Endothelial cell of umbilical vein (primary cell): ENCODE results near the gene AGMO. TPM values are rescaled to one million over a fixed set of nuclear protein-coding genes. Genes with fewer than 3 reads are reported as not detected.

Experiments
- BruUV-seq: library from RNA; stranded (reverse); fragments of 400-500 nt; replicated peaks from 2 replicates; lab custom pipeline; 2021; lab: Mats Ljungman, UMichigan
- CTCF ChIA-PET: fragments of 300-600, 350-600 bp; sonication (Branson Sonifier 250); formaldehyde crosslinking; loops from one replicate; lab custom pipeline; 2021; ENCODE audit warnings: antibody characterized with exemption, inconsistent platforms; lab: Charles Lee
- POLR2A ChIA-PET: fragments of 300-600, 350-600 bp; sonication (Branson Sonifier 250); formaldehyde crosslinking; loops from one replicate; lab custom pipeline; 2021; ENCODE audit warnings: antibody characterized with exemption, inconsistent platforms; lab: Charles Lee
- DNase-seq: peaks from one replicate; pipeline ENCODE4 v3.0.0-alpha.2; 2011; ENCODE audit warnings: low read depth, low spot score
- FAIRE-seq: peaks from 2 replicates; lab custom pipeline; 2011; peaks lifted over from hg19 to GRCh38; lab: Jason Lieb, UNC
- H2AFZ ChIP-seq: 2 replicates; pipeline ENCODE4 v1.6.0; 2012; ENCODE audit warnings: low read depth, low read length, control low read depth, inconsistent platforms
- H3K27ac ChIP-seq: 2 replicates; pipeline ENCODE4 v1.5.1; 2011; ENCODE audit warnings: low read depth, mild to moderate bottlenecking, control low read depth, low read length, moderate library complexity; ENCODE audit not compliant: insufficient read depth
- H3K27me3 ChIP-seq, 2 experiments: 2 replicates each; pipeline versions ENCODE4 v1.6.0 to v1.6.1; 2011; ENCODE audit warnings: low read length in 2 of 2, mixed read lengths in 1 of 2; ENCODE audit not compliant: control insufficient read depth in 2 of 2, insufficient read depth in 2 of 2
- H3K36me3 ChIP-seq, 2 experiments: 2 replicates in 1 of 2; 3 replicates in 1 of 2; pipeline ENCODE4 v1.5.1; 2011; ENCODE audit warnings: low read length in 2 of 2, mild to moderate bottlenecking in 1 of 2, moderate library complexity in 1 of 2; ENCODE audit not compliant: control insufficient read depth in 2 of 2, insufficient read depth in 2 of 2; ENCODE audit errors: extremely low read depth in 1 of 2
- H3K4me1 ChIP-seq: 3 replicates; pipeline ENCODE4 v1.5.1; 2011; ENCODE audit warnings: mild to moderate bottlenecking, low read length; ENCODE audit not compliant: control insufficient read depth, insufficient read depth; ENCODE audit errors: extremely low read depth
- H3K4me2 ChIP-seq: 2 replicates; pipeline ENCODE4 v1.6.1; 2011; ENCODE audit warnings: low read length, control low read depth, mixed read lengths; ENCODE audit not compliant: insufficient read depth
- H3K4me3 ChIP-seq, 3 experiments: fragments of 200-600 bp in 1 of 3; sonication (generic), shearing (Covaris generic) in 1 of 3; replicated peaks in 1 of 3; 2 replicates each; pipeline ENCODE4 v1.5.1; 2011 to 2016; ENCODE audit warnings: control low read depth in 3 of 3, low read length in 3 of 3, mild to moderate bottlenecking in 2 of 3, inconsistent platforms in 1 of 3, low read depth in 1 of 3, moderate library complexity in 1 of 3; ENCODE audit not compliant: insufficient read depth in 1 of 3
- H3K79me2 ChIP-seq: 2 replicates; pipeline ENCODE4 v1.6.0; 2012; ENCODE audit warnings: low read length, inconsistent platforms; ENCODE audit not compliant: control insufficient read depth, insufficient read depth
- H3K9ac ChIP-seq: replicated peaks from 2 replicates; pipeline ENCODE3; 2011; ENCODE audit warnings: low read length, control low read depth; ENCODE audit not compliant: insufficient read depth; ENCODE audit errors: extremely low read depth
- H3K9me1 ChIP-seq: replicated peaks from 3 replicates; pipeline ENCODE4 v1.6.0; 2011; ENCODE audit warnings: mild to moderate bottlenecking, low read length; ENCODE audit not compliant: control insufficient read depth, insufficient read depth; ENCODE audit errors: extremely low read depth
- H3K9me3 ChIP-seq: replicated peaks from 2 replicates; pipeline ENCODE4 v1.5.1; 2012; ENCODE audit warnings: low read length, inconsistent platforms; ENCODE audit not compliant: control insufficient read depth, insufficient read depth
- H4K20me1 ChIP-seq: replicated peaks from 2 replicates; pipeline ENCODE3; 2011; ENCODE audit warnings: mild to moderate bottlenecking, low read length; ENCODE audit not compliant: control insufficient read depth, insufficient read depth; ENCODE audit errors: extremely low read depth
- EZH2 ChIP-seq: IDR thresholded peaks from 2 replicates; pipeline ENCODE4 v1.6.1; 2012; ENCODE audit warnings: borderline replicate concordance, low read depth, mild to moderate bottlenecking, moderate library complexity, low read length, inconsistent platforms; ENCODE audit not compliant: severe bottlenecking
- FOS ChIP-seq: IDR thresholded peaks from 2 replicates; pipeline ENCODE4 v1.6.1; 2011; ENCODE audit warnings: mild to moderate bottlenecking, low read length, moderate library complexity, borderline replicate concordance; ENCODE audit not compliant: insufficient read depth
- GATA2 ChIP-seq: IDR thresholded peaks from 2 replicates; pipeline ENCODE4 v1.7.0; 2011; ENCODE audit warnings: low read depth, mild to moderate bottlenecking, moderate library complexity, mixed read lengths, low read length; ENCODE audit not compliant: insufficient read length, insufficient read depth
- JUN ChIP-seq: IDR thresholded peaks from 2 replicates; pipeline ENCODE4 v1.6.1; 2011; ENCODE audit warnings: borderline replicate concordance, low read depth; ENCODE audit not compliant: insufficient read length, insufficient read depth
- MYC ChIP-seq: IDR thresholded peaks from one replicate; pipeline ENCODE4 v1.6.1; 2011; ENCODE audit warnings: mild to moderate bottlenecking, low read depth, low read length
- POLR2AphosphoS5 ChIP-seq: IDR thresholded peaks from 2 replicates; pipeline ENCODE4 v1.6.1; 2012; ENCODE audit warnings: low read depth, mild to moderate bottlenecking, control low read depth, low read length, moderate library complexity; ENCODE audit not compliant: insufficient read depth
- dilution Hi-C: fragments of 300-500 bp; cut with MboI; formaldehyde crosslinking; loops from one replicate; pipeline ENCODE4 v1.15.0; 2019; ENCODE audit warnings: low sequenced_read_pairs; ENCODE audit not compliant: extremely low pct_ligation_motif_present
- intact Hi-C: fragments of 100-400 bp; cut with micrococcal nuclease; formaldehyde crosslinking; loops from one replicate; pipeline ENCODE4 v1.10.0; 2022
- polyA plus RNA-seq, 4 experiments: library from polyadenylated mRNA; depleted of rRNA in 3 of 4; stranded (reverse) in 3 of 4; unstranded in 1 of 4; fragments of >200 nt; gene quantifications; 2 replicates each; pipeline versions ENCODE4 v1.2.1 to v1.2.3, GENCODE V29; 2011 to 2012; ENCODE audit warnings: missing spikeins in 1 of 4
- total RNA-seq: library from RNA; stranded (reverse); gene quantifications from 2 replicates; pipeline ENCODE4 v1.2.3, GENCODE V29; 2021
- TF ChIP-seq, protein P1 (sequence below): IDR thresholded peaks from 2 replicates; pipeline ENCODE4 v1.6.1; 2011; ENCODE audit not compliant: insufficient read depth, insufficient read length
- TF ChIP-seq, protein P2 (sequence below), 2 donors: IDR thresholded peaks; 1 replicate in 1 of 2; 2 replicates in 1 of 2; pipeline ENCODE4 v1.5.1; 2011; ENCODE audit warnings: low read length in 2 of 2, mild to moderate bottlenecking in 2 of 2, moderate library complexity in 2 of 2, control low read depth in 1 of 2, inconsistent platforms in 1 of 2, low read depth in 1 of 2; ENCODE audit not compliant: insufficient read depth in 1 of 2; ENCODE audit errors: extremely low read depth in 1 of 2

The AGMO gene
- total and polyA plus RNA-seq, 2 donors (not counting 3 experiments of a cell fraction or from before 2014, with no cell fraction given) = 0.23 to 0.40 TPM

DNA sequence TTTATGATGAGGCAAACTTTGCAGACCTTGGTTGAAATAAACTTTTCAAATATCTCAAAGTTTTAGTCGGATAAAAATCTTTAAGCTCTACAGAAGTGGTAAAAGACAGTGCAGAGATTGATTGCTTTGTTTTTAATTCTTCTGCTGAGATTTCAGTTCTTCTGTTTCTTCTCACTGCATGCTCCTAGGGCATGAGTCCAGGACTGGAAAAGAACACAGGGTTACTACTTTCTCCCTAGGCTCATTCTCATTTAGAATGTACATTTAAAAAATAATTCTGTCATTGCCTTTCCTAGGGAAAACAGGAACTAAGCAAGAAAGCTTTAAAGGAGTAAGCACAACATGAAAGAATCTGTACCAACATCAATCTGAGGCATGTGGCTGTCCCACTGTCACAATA lies 402.6 kb downstream of the AGMO start:
- dilution Hi-C loops = no loop called here
- H3K79me2 ChIP-seq = no peaks in the 10 kb centered on the region
- peaks cover 7% of the 10 kb centered on the region for H3K4me1 ChIP-seq
- DNase-seq = peak; percentile 46
- no peak overlapping the region for H3K9ac ChIP-seq
- no TSS peak for BruUV-seq
- H3K27ac ChIP-seq = no peak overlapping the region
- ChIA-PET CTCF (no interaction called here), POLR2A (no interaction called here)
- H3K9me3 ChIP-seq = no peaks in the 10 kb centered on the region
- H2AFZ ChIP-seq = no peak overlapping the region
- TF ChIP-seq EZH2 = no peak
- TF ChIP-seq POLR2AphosphoS5 = no peak
- no peak for TF ChIP-seq FOS
- TF ChIP-seq, protein P1, sequence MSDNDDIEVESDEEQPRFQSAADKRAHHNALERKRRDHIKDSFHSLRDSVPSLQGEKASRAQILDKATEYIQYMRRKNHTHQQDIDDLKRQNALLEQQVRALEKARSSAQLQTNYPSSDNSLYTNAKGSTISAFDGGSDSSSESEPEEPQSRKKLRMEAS = no peak
- TF ChIP-seq GATA2 = no peak
- TF ChIP-seq MYC = no peak
- TF ChIP-seq, protein P2, sequence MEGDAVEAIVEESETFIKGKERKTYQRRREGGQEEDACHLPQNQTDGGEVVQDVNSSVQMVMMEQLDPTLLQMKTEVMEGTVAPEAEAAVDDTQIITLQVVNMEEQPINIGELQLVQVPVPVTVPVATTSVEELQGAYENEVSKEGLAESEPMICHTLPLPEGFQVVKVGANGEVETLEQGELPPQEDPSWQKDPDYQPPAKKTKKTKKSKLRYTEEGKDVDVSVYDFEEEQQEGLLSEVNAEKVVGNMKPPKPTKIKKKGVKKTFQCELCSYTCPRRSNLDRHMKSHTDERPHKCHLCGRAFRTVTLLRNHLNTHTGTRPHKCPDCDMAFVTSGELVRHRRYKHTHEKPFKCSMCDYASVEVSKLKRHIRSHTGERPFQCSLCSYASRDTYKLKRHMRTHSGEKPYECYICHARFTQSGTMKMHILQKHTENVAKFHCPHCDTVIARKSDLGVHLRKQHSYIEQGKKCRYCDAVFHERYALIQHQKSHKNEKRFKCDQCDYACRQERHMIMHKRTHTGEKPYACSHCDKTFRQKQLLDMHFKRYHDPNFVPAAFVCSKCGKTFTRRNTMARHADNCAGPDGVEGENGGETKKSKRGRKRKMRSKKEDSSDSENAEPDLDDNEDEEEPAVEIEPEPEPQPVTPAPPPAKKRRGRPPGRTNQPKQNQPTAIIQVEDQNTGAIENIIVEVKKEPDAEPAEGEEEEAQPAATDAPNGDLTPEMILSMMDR (IDR thresholded peaks at IDR 0.05; ENCODE audit: extremely low read depth in 1 of 2, insufficient read depth in 1 of 2, low read depth in 1 of 2, low read length in 2 of 2) = no peak
- TF ChIP-seq JUN = no peak
- no peak for FAIRE-seq
- intact Hi-C loops = no loop called here
- no peaks in the 10 kb centered on the region for H3K9me1 ChIP-seq
- no peaks in the 10 kb centered on the region for H3K36me3 ChIP-seq
- no peaks in the 10 kb centered on the region for H4K20me1 ChIP-seq
- no peak overlapping the region for H3K4me2 ChIP-seq
- H3K4me3 ChIP-seq = no peak overlapping the region
- H3K27me3 ChIP-seq = no peaks in the 10 kb centered on the region
